Spleen (tissue), 11 donors: Measurements from ENCODE around the gene EPN2. TPM values are rescaled to one million over a fixed set of nuclear protein-coding genes. Genes with fewer than 3 reads are reported as not detected.

Experiments
- DNase-seq: peaks from one replicate; pipeline ENCODE4 v3.0.0-alpha.2; 2020
- H3K27ac ChIP-seq, 8 donors: fragments of 200-600 bp; sonication (generic) in 7 of 8; 1 replicate in 4 of 8; 2 replicates in 4 of 8; pipeline versions ENCODE4 v1.5.0 to v1.8.0; 2016 to 2021; ENCODE audit warnings: inconsistent platforms in 4 of 8, mild to moderate bottlenecking in 4 of 8, moderate library complexity in 1 of 8
- H3K27me3 ChIP-seq, 7 donors: fragments of 200-600 bp; sonication (generic) in 6 of 7; replicated peaks in 1 of 7; 1 replicate in 4 of 7; 2 replicates in 3 of 7; pipeline versions ENCODE4 v1.5.0 to v1.8.0; 2016 to 2021; ENCODE audit warnings: inconsistent platforms in 3 of 7, mild to moderate bottlenecking in 1 of 7
- H3K36me3 ChIP-seq, 6 donors: fragments of 200-600 bp; sonication (generic) in 5 of 6; 1 replicate in 4 of 6; 2 replicates in 2 of 6; pipeline versions ENCODE4 v1.5.0 to v1.8.0; 2016 to 2021; ENCODE audit warnings: inconsistent platforms in 2 of 6
- H3K4me1 ChIP-seq, 6 donors: fragments of 200-600 bp; sonication (generic) in 5 of 6; 1 replicate in 3 of 6; 2 replicates in 3 of 6; pipeline versions ENCODE4 v1.5.0 to v1.8.0; 2016 to 2021; ENCODE audit warnings: inconsistent platforms in 3 of 6
- H3K4me3 ChIP-seq, 8 donors: fragments of 200-600 bp; sonication (generic) in 7 of 8; 1 replicate in 4 of 8; 2 replicates in 4 of 8; pipeline versions ENCODE4 v1.5.0 to v1.8.0; 2016 to 2021; ENCODE audit warnings: inconsistent platforms in 4 of 8, mild to moderate bottlenecking in 4 of 8, moderate library complexity in 2 of 8
- H3K9me3 ChIP-seq, 8 donors: fragments of 200-600 bp; sonication (generic) in 7 of 8; 1 replicate in 4 of 8; 2 replicates in 4 of 8; pipeline versions ENCODE4 v1.5.0 to v1.8.0; 2016 to 2021; ENCODE audit warnings: inconsistent platforms in 4 of 8
- CTCF ChIP-seq, 11 experiments: fragments of 200-600 bp in 7 of 11; fragments of 450-650 bp in 4 of 11; sonication (generic) in 4 of 11; IDR thresholded peaks in 8 of 11; conservative IDR thresholded peaks in 3 of 11; 1 replicate in 7 of 11; 2 replicates in 4 of 11; pipeline versions ENCODE4 v1.4.0 to v1.8.0; 2016 to 2021; ENCODE audit warnings: antibody characterized with exemption in 11 of 11, inconsistent platforms in 4 of 11, mild to moderate bottlenecking in 1 of 11
- POLR2A ChIP-seq, 3 donors: fragments of 450-650 bp; IDR thresholded peaks; one replicate each; pipeline ENCODE4 v1.5.1; 2017; ENCODE audit warnings: antibody characterized with exemption in 3 of 3, mild to moderate bottlenecking in 1 of 3
- POLR2AphosphoS5 ChIP-seq, 3 donors: sonication (generic); formaldehyde crosslinking; IDR thresholded peaks; one replicate each; pipeline ENCODE4 v1.5.1; 2017; ENCODE audit warnings: antibody characterized with exemption in 3 of 3
- WGBS, 5 donors: extraction: QIAGEN DNeasy Blood & Tissue Kit in 3 of 5; methylation state at CpG; one replicate each; pipeline versions ENCODE4 v1.1.5 to v1.1.7; 2013 to 2018; 5-methylcytosine and 5-hydroxymethylcytosine counted together
- intact Hi-C: fragments of 100-400 bp; cut with DNase I; formaldehyde crosslinking; loops from one replicate; pipeline ENCODE4 v1.15.0; 2023; ENCODE audit warnings: low total_unique reads
- polyA plus RNA-seq, 3 donors: library from polyadenylated mRNA; stranded (reverse); fragments of 200-250 nt; gene quantifications; one replicate each; pipeline ENCODE4 v1.2.1, GENCODE V29; 2013
- total RNA-seq, 7 donors: library from RNA; depleted of rRNA in 3 of 7; stranded (reverse); fragments of >200 nt in 3 of 7; fragmentation: NEBNext Ultra II Directional in 4 of 7; extraction: Animal tissue kit (Norgen Biotek cat#: 25700) in 4 of 7; gene quantifications; one replicate each; pipeline versions ENCODE4 v1.1.0 to v1.2.1, GENCODE V29; 2016 to 2021
- donor health status: healthy with polysubstance abuse.
- donor health status: DM: no; HTN: no; CAD: no; lungs with moderate emphysema.
- donor health status: DM: no; HTN: no; CAD: no.
- donor health status: Bipolar disorder and iron deficiency.
- donor health status: healthy.
- donor health status: DM: no; HTN: no; CAD: no.
- donor health status: DM: yes; HTN: yes; CAD: no.

EPN2 gene
- total and polyA plus RNA-seq, 10 donors: 5.4 to 59.6 (median 31.5) TPM

GRCh38 chr17:19322861-19323260 is 85.7 kb downstream of the EPN2 start:
- WGBS, 5 donors: 92 to 100% (median 100%) methylated on average over 1 of the region's 1 CpG
- intact Hi-C loops: no loop called here
- peak; percentile 30 for DNase-seq
- H3K27me3 ChIP-seq: peaks cover 0 to 19% (median 0%) of the 10 kb centered on the region in 7 donors
- H3K36me3 ChIP-seq: no peaks in the 10 kb centered on the region
- peaks cover 0 to 7% (median 3%) of the 10 kb centered on the region in 6 donors for H3K4me1 ChIP-seq
- no peak overlapping the region for H3K27ac ChIP-seq
- TF ChIP-seq CTCF (IDR thresholded peaks at IDR 0.05 in 8 of 11, conservative IDR thresholded peaks at IDR 0.05 in 3 of 11): no peak
- TF ChIP-seq POLR2A (IDR thresholded peaks at IDR 0.05): no peak
- no peak for TF ChIP-seq POLR2AphosphoS5 (IDR thresholded peaks at IDR 0.05)
- no peak overlapping the region for H3K4me3 ChIP-seq
- H3K9me3 ChIP-seq: peaks cover 0 to 16% (median 11%) of the 10 kb centered on the region in 8 donors

- Histone ChIP-seq H3K27ac (no peak overlapping the region), H3K4me3 (no peak overlapping the region), H3K27me3 (peaks cover 0 to 12% (median 0%) of the 10 kb centered on the region in 7 donors), H3K36me3 (peaks cover 0 to 22% (median 0%) of the 10 kb centered on the region in 6 donors), H3K9me3 (peaks cover 0 to 16% (median 11%) of the 10 kb centered on the region in 8 donors), H3K4me1 (no peaks in the 10 kb centered on the region)
- TF ChIP-seq CTCF (IDR thresholded peaks at IDR 0.05 in 8 of 11, conservative IDR thresholded peaks at IDR 0.05 in 3 of 11) (no peak), POLR2A (IDR thresholded peaks at IDR 0.05) (no peak), POLR2AphosphoS5 (IDR thresholded peaks at IDR 0.05) (no peak)
- no peak for DNase-seq
- intact Hi-C loops: no loop called here
These were observed 88.4 kb downstream of the EPN2 start for GRCh38 chr17:19325542-19325941.

- Histone ChIP-seq H3K27me3 (no peaks in the 10 kb centered on the region), H3K36me3 (peaks cover 0 to 22% (median 0%) of the 10 kb centered on the region in 6 donors), H3K4me1 (no peaks in the 10 kb centered on the region), H3K4me3 (no peak overlapping the region), H3K27ac (no peak overlapping the region), H3K9me3 (peaks cover 0 to 16% (median 11%) of the 10 kb centered on the region in 8 donors)
- no peak for TF ChIP-seq POLR2A (IDR thresholded peaks at IDR 0.05)
- TF ChIP-seq CTCF (IDR thresholded peaks at IDR 0.05 in 8 of 11, conservative IDR thresholded peaks at IDR 0.05 in 3 of 11): no peak
- TF ChIP-seq POLR2AphosphoS5 (IDR thresholded peaks at IDR 0.05): no peak
- DNase-seq: no peak
- 89 to 96% (median 91%) methylated on average over 14 of the region's 14 CpGs for WGBS, 5 donors
- intact Hi-C loops: no loop called here
These were observed 90.0 kb downstream of the EPN2 start for GRCh38 chr17:19327031-19327783.

GRCh38 chr17:19328441-19329061 is 91.4 kb downstream of the EPN2 start:
- WGBS, 5 donors: 93 to 97% (median 95%) methylated on average over 10 of the region's 10 CpGs
- intact Hi-C loops: no loop called here
- no peak overlapping the region for H3K4me3 ChIP-seq
- no peak overlapping the region for H3K27ac ChIP-seq
- peaks cover 0 to 16% (median 11%) of the 10 kb centered on the region in 8 donors for H3K9me3 ChIP-seq
- no peaks in the 10 kb centered on the region for H3K4me1 ChIP-seq
- TF ChIP-seq POLR2AphosphoS5 (IDR thresholded peaks at IDR 0.05): no peak
- H3K36me3 ChIP-seq: peaks cover 0 to 22% (median 0%) of the 10 kb centered on the region in 6 donors
- no peaks in the 10 kb centered on the region for H3K27me3 ChIP-seq
- DNase-seq: no peak
